Islet of Langerhans (tissue), 1 donor: Measurements from ENCODE around the gene CACNA1D.

Experiments used
- FAIRE-seq: peaks from one replicate; lab custom pipeline; 2011; peaks lifted over from hg19 to GRCh38; lab: Jason Lieb, UNC

CACNA1D gene

DNA sequence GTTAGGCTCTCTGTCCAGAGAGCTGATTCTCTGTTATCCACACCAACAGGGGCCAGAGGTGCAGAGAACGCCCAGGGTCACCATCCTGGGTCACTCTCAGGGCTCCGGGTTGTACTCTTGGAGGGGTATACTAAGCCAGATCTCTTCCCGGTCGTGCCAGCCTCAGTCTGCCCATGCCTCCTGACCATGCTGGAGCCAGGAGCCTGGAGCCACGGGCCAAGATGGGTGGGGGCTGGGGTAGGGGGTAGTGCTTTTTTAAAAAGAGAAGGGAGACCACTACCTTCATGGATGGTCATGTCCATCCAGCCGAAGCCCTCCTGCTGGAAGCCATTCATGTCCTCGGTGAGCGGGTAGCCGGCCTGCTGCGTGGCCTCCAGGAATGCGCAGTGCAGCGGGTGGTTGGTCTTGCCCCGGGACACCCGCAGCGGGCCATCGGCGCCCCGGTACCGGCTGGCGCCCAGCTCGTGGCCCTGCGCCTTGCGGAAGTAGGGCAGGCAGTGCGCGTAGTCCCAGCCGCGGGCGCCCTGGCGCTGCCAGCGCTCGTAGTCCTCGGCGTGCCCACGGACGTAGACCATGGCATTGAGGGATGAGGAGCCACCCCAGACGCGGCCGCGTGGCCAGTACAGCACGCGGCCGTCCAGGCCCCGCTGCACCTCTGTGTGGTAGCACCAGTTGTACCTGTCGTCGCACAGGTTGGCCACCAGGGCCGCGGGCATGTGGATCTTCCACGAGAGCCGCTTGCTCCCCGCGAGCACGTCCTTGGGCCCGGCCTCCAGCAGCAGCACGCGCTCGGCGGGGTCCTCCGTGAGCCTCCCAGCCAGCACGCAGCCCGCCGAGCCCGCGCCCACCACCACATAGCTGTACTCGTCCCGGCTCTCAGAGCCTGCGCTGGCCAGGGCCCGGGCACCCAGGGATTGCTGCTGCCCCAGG is 328.9 kb downstream of the CACNA1D start:
- no peak for FAIRE-seq

DNA sequence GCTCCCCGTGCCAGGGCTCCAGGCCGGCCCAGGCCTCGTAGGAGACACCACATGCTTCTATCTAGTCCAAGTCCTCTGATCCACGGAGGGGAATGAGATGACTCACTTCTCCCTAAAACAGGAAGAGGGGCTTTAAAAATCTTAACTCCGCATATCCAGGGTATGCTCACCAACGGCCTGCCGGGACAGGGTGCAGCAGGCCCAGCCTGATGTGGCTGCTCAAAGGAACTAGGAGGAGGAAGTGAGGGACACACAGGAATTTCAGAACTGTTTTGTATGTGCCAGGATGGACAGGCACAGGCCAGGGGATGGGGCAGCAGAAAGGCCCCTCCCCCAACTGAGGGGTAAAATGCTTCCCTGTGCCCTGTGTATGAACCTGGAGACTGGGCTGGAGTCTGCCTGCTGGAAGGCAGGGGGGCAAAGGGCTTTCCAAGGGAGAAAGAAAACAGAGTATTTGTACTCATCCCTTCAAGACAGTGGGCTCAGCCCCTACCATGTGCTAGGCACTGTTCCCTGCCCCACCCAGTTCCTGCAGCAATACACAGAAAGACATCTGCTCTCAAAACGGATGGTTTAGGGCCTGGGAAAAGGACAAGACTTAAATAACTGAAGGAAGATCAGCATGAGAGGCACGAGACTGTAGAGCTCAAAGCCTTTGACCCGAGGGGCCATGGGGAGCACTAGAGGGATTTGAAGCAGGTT is 329.7 kb downstream of the CACNA1D start:
- FAIRE-seq = no peak

DNA sequence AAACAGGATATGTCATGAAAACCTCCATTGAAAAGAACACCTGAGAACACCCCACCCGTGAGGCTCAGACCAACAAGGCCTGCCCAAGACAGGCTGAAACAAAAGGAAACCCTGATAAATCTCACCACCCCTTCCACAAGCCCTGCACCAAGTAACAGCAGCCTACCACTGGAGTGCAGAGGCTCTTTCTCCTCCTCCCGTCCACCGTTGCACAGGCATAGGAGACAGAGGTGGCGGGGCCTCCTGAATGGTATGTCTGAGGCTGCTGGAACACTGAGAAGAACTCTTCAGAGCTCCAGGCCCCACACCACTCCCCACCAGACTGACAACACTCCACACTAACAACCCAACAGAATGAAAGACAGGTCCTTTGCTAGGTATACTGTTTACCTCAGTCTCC is 330.4 kb downstream of the CACNA1D start:
- no peak for FAIRE-seq

DNA sequence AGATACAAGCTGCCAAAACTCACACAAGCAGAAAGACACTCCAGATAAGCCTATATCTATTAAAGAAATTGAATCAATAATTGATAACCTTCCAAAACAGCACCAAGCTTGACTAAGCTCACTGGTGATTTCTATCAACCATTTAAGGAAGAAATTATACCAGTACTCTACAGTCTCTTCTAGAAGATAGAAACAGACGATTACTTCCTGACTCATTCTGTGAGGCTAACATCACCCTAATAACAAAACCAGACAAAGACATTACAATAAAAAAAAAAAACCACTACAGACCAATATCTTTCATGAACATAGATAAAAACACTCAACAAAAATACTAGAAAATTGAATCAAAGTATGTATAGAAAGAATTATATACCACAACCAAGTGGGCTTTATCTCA is 331.6 kb downstream of the CACNA1D start:
- FAIRE-seq = peak; percentile 75

DNA sequence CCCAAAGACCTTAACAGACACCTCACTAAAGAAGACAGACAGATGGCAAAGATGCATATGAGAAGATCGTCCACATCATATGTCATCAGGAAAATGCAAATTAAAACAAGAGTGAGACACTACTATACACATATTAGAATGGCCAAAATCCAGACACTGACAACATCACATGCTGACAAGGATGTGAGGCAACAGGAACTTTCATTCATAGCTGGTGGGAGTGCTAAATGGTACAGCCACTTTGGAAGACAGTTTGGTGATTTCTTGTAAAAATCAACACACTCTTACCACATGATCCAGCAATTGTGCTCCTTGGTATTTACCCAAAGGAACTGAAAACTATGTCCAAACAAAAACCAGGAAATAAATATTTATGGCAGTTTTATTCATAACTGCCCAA is 334.2 kb downstream of the CACNA1D start:
- no peak for FAIRE-seq

DNA sequence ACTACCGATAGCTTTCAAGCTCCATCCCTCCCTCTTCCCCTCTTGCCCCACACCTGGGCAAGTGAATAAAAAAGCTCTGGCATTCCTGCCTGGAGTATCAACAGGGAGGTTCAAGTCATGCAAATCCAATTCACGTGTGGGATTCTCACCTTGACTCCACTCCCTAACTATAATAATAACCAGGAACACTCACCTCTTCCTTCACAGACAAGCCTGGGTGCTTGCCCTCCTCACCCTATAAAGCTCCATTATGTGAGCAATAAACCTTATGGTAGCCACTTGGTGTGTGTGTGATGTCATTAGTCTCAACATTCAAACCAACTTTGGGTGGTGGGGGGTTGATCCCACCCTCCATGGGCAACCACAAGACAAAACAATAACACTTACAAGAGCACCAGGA is 335.2 kb downstream of the CACNA1D start:
- FAIRE-seq = no peak

DNA sequence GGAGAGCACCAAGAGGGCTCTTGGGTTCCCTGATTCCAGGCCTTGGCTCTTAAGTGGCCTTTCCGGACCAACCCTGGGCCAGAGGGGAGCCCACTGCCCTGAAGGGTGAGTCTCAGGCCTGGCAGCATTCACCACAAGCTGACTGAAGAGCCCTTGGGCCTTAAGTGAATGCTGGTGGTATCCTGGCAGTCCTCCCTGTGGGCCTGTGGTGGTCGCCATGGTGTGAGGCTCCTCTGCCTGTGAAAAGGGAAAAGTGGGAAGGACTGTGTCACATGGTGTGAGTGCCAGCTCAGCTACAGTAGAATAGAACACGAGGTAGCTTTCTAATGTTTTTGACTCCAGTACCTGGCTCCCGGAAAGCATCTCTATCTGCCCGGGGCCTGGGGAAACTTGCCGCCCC is 336.5 kb downstream of the CACNA1D start:
- no peak for FAIRE-seq

DNA sequence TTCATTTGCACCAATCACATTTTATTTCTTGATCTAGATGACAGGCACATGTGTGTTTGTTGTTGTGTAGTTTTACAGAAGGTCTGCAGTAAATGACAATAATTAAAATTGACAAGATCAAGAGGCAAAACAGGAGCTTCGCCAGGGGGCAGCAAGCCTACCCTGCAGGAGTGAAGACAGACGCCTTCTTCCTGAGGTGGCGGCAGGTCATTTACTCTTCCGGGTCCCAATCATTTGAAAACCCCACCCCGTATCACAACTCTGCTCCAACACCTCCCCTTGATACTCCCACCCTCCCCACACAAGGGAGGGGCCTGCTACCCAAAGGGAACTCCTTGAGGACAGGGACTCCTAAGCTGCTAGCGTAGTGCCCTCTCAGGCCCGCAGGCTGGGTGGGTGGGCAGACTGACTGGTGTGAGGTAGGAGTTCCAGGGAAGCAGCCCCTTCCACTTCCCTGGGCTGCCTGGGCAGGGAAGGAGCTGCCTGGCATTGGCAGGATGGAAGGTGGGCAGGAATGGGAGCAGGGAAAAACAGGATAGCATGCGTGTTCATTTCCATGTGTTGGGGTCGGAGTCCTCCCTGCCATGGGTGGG is 338.7 kb downstream of the CACNA1D start:
- FAIRE-seq = no peak

DNA sequence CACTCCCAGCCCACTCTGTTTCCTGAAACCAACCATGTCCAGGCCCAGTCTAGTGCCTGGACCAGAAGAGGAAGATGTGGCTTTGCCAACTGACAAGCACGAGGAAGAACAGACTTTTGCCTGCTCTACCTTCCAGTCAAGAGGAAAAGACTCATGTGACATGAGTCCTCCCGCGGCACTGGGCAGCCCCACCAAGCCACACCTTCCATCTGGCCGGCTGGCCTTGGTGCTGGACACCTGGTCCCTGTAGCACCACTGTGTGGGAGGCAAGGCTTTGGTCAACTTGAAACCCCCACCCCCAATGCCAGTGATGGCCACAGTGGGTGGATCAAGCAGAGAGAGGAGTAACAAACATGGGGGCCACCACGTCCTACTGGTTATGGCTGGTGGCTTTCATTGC is 339.3 kb downstream of the CACNA1D start:
- no peak for FAIRE-seq

DNA sequence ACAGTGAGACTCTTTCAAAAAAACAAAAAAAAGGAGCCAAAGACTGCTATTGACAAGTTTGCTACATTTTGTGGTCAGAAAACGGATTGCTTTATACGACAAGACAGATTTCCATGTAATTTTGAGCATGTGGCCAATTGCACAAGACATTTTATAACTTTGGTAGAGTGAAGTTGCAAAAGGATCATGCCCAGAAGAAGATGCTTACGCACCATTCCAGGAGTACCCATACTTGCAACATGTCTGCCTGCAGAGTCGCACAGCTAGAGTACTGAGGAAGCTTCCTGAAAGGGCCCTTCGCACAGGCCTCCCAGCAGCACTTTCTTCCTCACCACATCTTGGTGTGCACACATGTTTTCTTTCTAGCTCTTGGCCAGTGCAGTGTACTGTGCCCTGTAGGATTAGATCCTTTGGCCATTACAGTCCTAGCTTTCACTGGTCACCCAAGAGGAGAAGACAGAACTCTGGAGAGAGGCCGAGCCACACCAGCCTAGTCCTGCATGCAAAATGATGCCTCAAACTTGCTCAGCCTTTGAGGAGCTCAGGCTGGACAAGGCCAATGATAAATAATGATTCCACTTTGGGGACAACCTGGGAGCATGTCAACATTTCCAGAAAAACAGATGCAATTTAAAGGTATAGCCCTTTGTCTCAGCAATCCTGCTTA is 340.2 kb downstream of the CACNA1D start:
- FAIRE-seq = no peak

DNA sequence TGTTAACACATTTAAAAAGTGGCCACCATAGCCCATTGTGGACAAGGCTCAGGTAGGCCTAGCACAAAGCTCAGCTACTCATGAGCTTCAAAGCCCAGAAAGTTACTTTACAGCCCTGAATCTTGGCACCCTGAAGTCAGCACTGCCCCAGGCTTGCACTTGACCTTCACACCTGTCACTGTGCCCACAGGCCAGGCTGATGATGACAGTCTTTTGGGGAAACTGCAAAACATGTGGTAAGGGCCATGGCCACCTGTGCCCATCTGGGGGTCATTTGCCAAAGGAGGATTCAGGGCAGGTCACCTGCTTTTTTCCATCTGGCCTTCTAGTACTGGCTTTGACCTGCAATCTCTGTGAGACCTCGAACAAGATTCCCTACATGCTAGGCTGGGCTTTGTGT is 340.8 kb downstream of the CACNA1D start:
- FAIRE-seq = no peak

DNA sequence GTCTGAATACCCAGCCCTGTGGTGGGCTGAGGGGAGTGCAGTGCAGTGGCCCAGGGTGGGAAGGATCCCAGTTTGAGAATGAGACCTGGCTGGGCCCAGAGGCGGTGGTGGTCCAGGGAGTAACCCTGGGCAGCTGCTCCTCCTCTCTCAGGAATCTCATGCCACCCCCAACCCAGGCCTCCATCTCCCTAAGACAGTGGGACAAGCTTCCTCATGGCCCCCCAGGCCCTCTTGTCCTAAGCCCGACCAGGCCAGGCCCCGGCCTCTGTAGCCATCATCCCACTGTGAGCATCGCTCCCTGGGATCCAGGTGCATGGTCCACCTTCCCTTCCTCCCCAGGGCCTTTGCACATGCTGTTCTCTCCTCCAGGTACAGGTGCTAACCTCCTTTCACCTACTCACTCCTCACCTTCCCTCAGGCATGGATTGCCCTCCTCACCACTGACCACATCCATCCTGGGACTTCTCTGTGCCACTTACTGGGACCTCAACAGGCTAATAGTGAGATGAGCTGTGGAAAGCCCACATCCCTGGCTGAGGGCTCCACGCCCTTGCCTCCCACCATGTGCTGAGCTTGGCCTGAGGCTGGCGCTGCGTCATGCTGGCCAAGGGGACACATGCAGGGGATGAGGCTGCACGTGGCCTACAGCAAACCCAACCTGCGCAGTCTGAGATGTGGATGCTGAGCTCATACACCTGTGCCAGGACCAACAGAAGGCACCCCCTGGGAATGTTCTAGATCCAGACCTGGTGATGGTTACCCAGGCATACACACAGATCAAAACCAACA is 341.9 kb downstream of the CACNA1D start:
- no peak for FAIRE-seq

DNA sequence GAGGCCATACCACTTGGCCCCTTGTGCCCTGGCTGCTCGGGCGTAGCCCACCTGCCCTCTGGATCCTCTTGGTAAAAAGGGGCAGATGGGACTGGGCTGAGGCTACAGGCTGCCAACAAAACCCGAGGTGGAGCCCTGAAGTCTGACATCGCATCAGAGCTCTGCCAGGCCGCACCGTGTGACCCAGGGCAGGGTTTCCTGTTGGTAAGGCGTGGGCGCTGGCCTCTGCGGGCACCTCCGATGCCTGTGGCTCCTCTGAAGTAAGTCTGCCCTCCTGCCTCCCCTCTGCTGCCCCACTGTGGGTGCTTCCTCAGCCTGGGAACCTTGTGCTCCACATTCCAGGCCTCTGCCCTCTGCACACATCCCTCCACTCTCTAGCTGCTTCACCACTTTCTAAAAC is 342.9 kb downstream of the CACNA1D start:
- no peak for FAIRE-seq

DNA sequence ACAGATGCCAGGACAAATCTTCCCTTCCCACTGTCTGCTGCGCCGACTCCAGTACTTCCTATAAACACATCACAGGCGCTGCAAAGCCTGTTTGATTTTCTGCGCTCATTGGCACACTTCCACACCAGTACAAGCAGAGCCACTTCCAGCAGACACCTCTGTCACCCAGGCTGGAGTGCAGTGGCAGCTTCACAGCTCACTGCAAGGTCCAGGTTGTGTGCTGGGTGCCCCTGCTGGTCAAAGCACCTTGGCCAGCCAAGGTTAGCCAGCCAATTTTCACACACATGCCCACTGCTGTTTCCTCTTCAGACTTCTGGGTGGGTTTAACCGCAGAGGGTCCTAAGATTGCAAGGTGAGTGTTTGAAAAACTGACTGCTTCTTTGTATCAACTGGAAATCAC is 346.9 kb downstream of the CACNA1D start:
- no peak for FAIRE-seq

DNA sequence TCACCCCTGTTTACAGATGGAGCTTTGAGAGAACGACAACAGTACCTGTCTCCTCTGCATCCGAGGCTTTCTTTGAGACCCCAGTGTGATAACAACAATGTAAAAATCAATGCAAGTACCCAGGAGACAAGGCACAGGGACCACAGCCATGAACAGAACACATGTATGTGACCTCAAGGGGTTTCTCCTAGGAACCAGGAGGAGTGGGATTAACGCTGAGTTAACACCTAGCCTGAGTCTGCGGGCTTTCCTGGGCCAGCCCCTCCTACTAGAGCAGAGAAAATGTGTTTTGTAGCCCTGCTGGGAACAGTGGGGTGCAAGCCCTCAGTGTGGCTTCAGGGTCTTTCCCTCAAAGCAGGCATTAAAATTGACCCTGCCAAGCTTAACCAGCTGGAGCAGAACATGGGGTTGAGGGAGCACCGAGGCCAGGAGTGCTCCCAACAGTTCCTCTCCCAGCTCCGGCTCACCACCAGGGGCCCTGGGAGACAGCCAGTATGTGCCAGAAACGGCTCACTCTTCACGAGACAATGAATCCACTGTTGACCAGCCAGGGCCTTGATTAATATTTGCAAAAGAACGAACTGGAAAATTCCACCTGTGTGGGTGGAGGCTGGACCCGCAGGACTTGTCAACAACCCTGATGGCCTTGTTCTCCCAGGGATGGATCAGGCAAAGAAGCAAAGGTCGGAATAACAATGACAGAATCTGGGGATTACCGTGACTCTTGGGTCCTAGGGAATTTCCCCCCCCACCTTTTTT is 348.2 kb downstream of the CACNA1D start:
- FAIRE-seq = peak; percentile 97

DNA sequence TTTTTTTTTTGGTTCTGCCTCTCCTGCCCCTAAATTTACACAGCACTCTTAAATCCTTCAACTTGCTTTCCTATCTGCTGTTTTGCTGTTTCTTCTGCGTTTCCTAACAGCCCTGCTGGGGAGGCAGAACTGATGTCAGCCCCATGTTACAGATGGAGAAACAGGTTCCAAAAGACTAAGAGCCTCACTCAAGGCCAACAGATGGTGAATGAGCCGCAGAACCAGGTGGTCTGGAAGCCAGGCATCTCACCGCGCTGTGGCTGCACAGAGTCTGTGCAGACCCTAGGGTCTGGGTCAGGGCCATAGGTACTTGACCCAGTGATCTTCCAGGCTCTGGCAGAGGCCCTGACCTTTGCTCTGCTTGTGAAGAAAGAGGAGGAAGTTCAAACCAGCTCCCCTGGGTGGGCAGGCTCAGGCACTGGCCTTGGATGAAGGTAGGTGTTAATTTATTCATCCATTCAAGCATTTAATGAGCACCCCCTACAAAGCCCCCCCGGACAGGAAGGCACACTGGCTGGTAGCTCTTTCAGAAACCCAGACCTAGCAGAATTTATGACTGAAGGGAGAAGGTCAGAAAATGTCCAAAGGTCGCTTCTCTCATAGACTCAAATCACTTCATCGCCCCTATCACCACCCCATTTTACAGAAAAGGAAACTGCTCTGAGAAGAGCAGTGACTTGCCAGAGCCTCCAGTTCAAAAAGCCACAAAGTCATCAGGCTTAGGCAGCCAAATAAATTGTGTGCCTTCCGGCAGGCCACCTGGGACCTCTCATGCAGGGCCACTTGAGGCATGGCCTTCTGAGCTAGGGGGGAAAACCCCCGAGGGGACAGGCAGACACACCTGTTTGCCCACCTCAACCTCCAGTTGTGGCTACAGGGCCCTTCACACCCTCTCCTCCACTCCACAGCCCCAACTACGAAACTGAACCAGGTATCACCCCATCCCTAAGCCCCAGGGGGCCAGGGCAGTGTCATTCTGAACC is 349.1 kb downstream of the CACNA1D start:
- FAIRE-seq = no peak

DNA sequence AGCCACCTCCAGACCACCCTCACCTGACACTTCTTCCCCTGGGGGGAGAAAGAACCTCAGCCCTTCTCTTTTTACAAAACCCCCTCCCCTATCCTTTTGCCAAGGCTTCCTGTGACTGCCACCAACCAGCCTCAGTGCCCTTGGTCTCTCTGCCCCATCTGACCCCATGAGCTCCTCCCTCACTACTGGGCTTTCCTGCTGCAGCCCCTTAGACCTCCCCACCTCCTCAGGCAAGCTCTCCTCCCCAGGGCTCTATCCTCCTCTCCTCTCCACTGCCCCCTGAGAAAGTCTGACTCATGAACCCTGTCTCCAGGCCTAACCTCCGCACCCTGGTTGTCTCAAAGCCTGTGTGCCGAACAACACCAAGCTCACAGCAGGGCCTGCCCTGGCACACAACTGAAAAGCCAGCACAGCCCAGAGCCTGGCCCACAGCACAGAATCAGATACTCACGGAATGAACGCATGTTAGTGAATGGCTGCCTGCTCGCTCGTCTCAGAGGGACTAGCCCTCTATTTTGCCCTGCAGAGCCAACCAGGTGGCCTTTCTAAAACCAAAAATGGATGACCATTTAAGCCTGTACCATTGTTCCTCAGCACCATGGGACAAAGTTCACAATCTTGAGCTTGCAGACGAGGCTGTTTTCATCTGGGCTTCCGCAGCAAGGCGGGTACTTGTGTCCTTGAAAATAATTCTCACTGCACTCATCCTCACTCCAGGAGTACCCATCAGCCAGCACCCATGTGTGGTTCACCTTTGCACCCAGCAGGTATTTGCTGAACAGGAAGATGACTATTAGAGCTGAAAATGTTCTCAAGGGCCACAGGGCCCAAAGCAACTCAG is 350.1 kb downstream of the CACNA1D start:
- FAIRE-seq = no peak

DNA sequence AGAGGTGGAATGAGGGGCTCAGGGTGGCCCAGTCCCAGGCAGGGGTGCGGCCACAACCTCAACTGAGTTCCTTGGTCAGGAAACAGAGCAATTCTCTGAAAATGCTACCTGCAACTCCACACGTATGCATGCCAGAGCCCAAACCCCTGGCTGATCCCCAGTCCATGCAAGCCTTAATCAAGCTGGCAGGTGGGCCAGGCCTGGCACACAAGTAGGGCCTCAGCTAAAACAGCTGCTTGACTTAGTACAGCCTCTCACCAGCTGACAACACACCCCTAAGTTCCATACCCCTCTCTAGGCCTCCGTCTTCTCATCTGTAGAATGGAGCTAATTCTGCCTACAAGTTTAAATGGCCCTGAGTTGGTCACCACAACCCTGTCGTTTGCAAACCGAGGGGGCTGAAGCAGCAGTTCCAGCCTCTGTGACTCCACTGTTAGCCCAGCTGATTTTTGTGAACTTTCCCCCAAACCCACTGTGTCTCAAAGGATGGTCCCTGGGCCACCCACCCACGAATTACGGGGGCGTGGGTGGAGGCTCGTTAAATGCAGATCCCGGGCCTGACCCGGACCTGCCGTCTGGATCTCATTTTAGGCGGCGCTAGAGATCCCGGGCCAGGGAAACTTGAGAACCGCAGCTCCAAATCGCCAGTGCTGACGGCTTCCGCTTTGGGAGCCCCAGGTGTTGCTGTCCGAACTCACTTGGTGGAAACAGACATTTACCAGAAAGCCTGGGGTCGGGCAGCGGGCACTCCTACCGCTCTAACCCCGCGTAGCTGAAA is 350.9 kb downstream of the CACNA1D start:
- FAIRE-seq = no peak

DNA sequence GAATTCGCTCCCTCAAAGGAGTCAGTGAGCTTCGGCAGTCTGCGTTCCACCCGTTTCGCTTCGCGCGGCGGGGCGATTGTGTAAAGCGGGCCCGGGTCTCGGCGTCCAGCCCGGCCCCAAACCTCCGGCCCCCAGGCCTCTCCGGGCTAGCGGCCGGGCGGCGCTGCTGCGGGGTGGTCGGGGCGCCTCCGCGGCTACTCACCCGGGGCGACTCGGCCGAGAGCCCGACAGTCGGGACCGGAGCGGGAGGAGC is 351.4 kb downstream of the CACNA1D start:
- no peak for FAIRE-seq
